ENCODE results near the gene USP14.
"Not testable (repeated sequence)": the region's sequence is repeated elsewhere in the genome, so short reads cannot be mapped to it uniquely, and the experiment has no call there.

Gene USP14

GRCh38 chr18:158128-159036, at the start of gene USP14:
Gene USP14 (plus strand): TSS chr18:158557. CDS start chr18:158699, 142 bp downstream.
- peak; percentile 86 for DNase-seq (ENCODE audit: low read depth)

- not testable (repeated sequence) for DNase-seq (ENCODE audit: low read depth)
These were observed 49.7 kb upstream of the USP14 start for GRCh38 chr18:108665-109063.

GRCh38 chr18:109130-109921, 49.0 kb upstream of the USP14 start:
- DNase-seq (ENCODE audit: low read depth): not testable (repeated sequence)

GRCh38 chr18:109922-110261, 48.5 kb upstream of the USP14 start:
- not testable (repeated sequence) for DNase-seq (ENCODE audit: low read depth)

GRCh38 chr18:110351-111201, 47.8 kb upstream of the USP14 start:
- DNase-seq (ENCODE audit: low read depth): not testable (repeated sequence)

GRCh38 chr18:111306-112014, 46.9 kb upstream of the USP14 start:
- DNase-seq (ENCODE audit: low read depth): peak; percentile 49

GRCh38 chr18:112015-112733, 46.2 kb upstream of the USP14 start:
- DNase-seq (ENCODE audit: low read depth): not testable (repeated sequence)

GRCh38 chr18:120539-121260, 37.7 kb upstream of the USP14 start:
- not testable (repeated sequence) for DNase-seq (ENCODE audit: low read depth)

- no peak for DNase-seq (ENCODE audit: low read depth)
These were observed 23.3 kb upstream of the USP14 start for GRCh38 chr18:135045-135444.

GRCh38 chr18:136433-136832, 21.9 kb upstream of the USP14 start:
- no peak for DNase-seq (ENCODE audit: low read depth)

- no peak for DNase-seq (ENCODE audit: low read depth)
These were observed 21.0 kb upstream of the USP14 start for GRCh38 chr18:137327-137726.

GRCh38 chr18:140670-141266, 17.6 kb upstream of the USP14 start:
- no peak for DNase-seq (ENCODE audit: low read depth)

- not testable (repeated sequence) for DNase-seq (ENCODE audit: low read depth)
These were observed 15.6 kb upstream of the USP14 start for GRCh38 chr18:142624-143296.

- DNase-seq (ENCODE audit: low read depth): no peak
These were observed 9.5 kb upstream of the USP14 start for GRCh38 chr18:148841-149240.

- no peak for DNase-seq (ENCODE audit: low read depth)
These were observed 4.2 kb upstream of the USP14 start for GRCh38 chr18:154151-154550.

GRCh38 chr18:155688-156087, 2.7 kb upstream of the USP14 start:
- DNase-seq (ENCODE audit: low read depth): no peak

GRCh38 chr18:156514-157230, 1.7 kb upstream of the USP14 start:
- no peak for DNase-seq (ENCODE audit: low read depth)

GRCh38 chr18:159037-159652, 788 bp downstream of the USP14 start:
- DNase-seq (ENCODE audit: low read depth): no peak
